Neural crest cell (in vitro differentiated cells): ENCODE results near the gene DACT1. TPM values are rescaled to one million over a fixed set of nuclear protein-coding genes. Genes with fewer than 3 reads are reported as not detected.
A peak's percentile ranks its signal among the peaks of the same experiment; 100 is the strongest.

ENCODE experiments used
- DNase-seq: peaks from one replicate; pipeline ENCODE4 v3.0.0; 2021; ENCODE audit warnings: low read depth, mixed read lengths, low spot score
- H3K27ac Mint-ChIP-seq: one replicate; pipeline ENCODE4 v1.8.0; 2021; ENCODE audit warnings: mild to moderate bottlenecking, mixed read lengths; ENCODE audit not compliant: unreplicated experiment
- H3K27me3 Mint-ChIP-seq: 2 replicates; pipeline ENCODE4 v1.8.0; 2021; ENCODE audit warnings: low read depth, mild to moderate bottlenecking, mixed read lengths
- H3K36me3 Mint-ChIP-seq: 2 replicates; pipeline ENCODE4 v1.8.0; 2021; ENCODE audit warnings: low read depth, mild to moderate bottlenecking, mixed read lengths
- H3K4me1 Mint-ChIP-seq: 2 replicates; pipeline ENCODE4 v1.8.0; 2021; ENCODE audit warnings: mixed read lengths
- H3K4me3 Mint-ChIP-seq: one replicate; pipeline ENCODE4 v1.8.0; 2021; ENCODE audit warnings: mild to moderate bottlenecking, mixed read lengths
- H3K9me3 Mint-ChIP-seq: 2 replicates; pipeline ENCODE4 v1.8.0; 2021; ENCODE audit warnings: mixed read lengths
- CTCF ChIP-seq: fragments of 200-600 bp; sonication (generic); conservative IDR thresholded peaks from 2 replicates; pipeline ENCODE4 v1.5.0; 2021; ENCODE audit warnings: antibody characterized with exemption, mild to moderate bottlenecking
- total RNA-seq: library from RNA; stranded (reverse); gene quantifications from 2 replicates; pipeline ENCODE4 v1.2.1, GENCODE V29; 2021

The DACT1 gene
- total RNA-seq, 1 donor from 2014 or later, result 5.2 TPM

- H3K4me1 Mint-ChIP-seq, result no peaks in the 10 kb centered on the region
- H3K27me3 Mint-ChIP-seq, result no peaks in the 10 kb centered on the region
- no peak overlapping the region for H3K27ac Mint-ChIP-seq
- no peak for DNase-seq
- no peak overlapping the region for H3K4me3 Mint-ChIP-seq
- TF ChIP-seq CTCF, result no peak
- peaks cover 4% of the 10 kb centered on the region for H3K36me3 Mint-ChIP-seq
- H3K9me3 Mint-ChIP-seq, result peaks cover 6% of the 10 kb centered on the region
These were observed 53.2 kb downstream of the DACT1 start for GRCh38 chr14:58690801-58691516.

GRCh38 chr14:58693048-58693447 lies 55.3 kb downstream of the DACT1 start:
- Mint-ChIP-seq H3K27ac (peak overlapping the region; percentile 28), H3K4me1 (peaks cover 9% of the 10 kb centered on the region), H3K27me3 (no peaks in the 10 kb centered on the region), H3K36me3 (no peaks in the 10 kb centered on the region), H3K4me3 (no peak overlapping the region), H3K9me3 (peaks cover 6% of the 10 kb centered on the region)
- DNase-seq, result no peak
- no peak for TF ChIP-seq CTCF

GRCh38 chr14:58695514-58695913 lies 57.8 kb downstream of the DACT1 start:
- peak overlapping the region; percentile 82 for H3K27ac Mint-ChIP-seq
- H3K4me3 Mint-ChIP-seq, result no peak overlapping the region
- no peaks in the 10 kb centered on the region for H3K36me3 Mint-ChIP-seq
- peaks cover 31% of the 10 kb centered on the region for H3K4me1 Mint-ChIP-seq
- H3K9me3 Mint-ChIP-seq, result no peaks in the 10 kb centered on the region
- DNase-seq, result no peak
- H3K27me3 Mint-ChIP-seq, result no peaks in the 10 kb centered on the region
- no peak for TF ChIP-seq CTCF

GRCh38 chr14:58697266-58697929 lies 59.6 kb downstream of the DACT1 start:
- H3K4me1 Mint-ChIP-seq, result peaks cover 36% of the 10 kb centered on the region
- no peaks in the 10 kb centered on the region for H3K9me3 Mint-ChIP-seq
- H3K4me3 Mint-ChIP-seq, result no peak overlapping the region
- no peak for TF ChIP-seq CTCF
- peak overlapping the region; percentile 83 for H3K27ac Mint-ChIP-seq
- H3K27me3 Mint-ChIP-seq, result no peaks in the 10 kb centered on the region
- H3K36me3 Mint-ChIP-seq, result no peaks in the 10 kb centered on the region
- DNase-seq, result no peak

Other genes starting within 250 kb of the DACT1 start
- gene TOMM20L, start 242.0 kb upstream of the DACT1 start, total RNA-seq, result 0.42 and 0.52 TPM in 2 replicates
- 41.0 and 47.2 TPM in 2 replicates for gene TIMM9, start 210.4 kb upstream of the DACT1 start, total RNA-seq
- gene KIAA0586, start 210.2 kb upstream of the DACT1 start, total RNA-seq, result 41.1 and 42.4 TPM in 2 replicates